ENCODE results near the gene ZNF536. TPM values are rescaled to one million over a fixed set of nuclear protein-coding genes. Genes with fewer than 3 reads are reported as not detected.

The ZNF536 gene
- total RNA-seq, 1 experiment from 2014 or later, result not detected

- Histone ChIP-seq H3K27me3 (ENCODE audit: insufficient read depth, low read length) (no peaks in the 10 kb centered on the region), H2BK20ac (ENCODE audit: low read depth, low read length, poor library complexity, severe bottlenecking) (no peak overlapping the region), H3K4me1 (ENCODE audit: insufficient read depth, low read length) (no peaks in the 10 kb centered on the region), H2BK15ac (ENCODE audit: low read depth, low read length) (no peak overlapping the region), H3K79me1 (ENCODE audit: insufficient read depth, low read depth, low read length, poor library complexity, severe bottlenecking) (no peaks in the 10 kb centered on the region), H4K8ac (replicated peaks; ENCODE audit: insufficient read length, low read depth, low read length) (no peak overlapping the region), H3K27ac (ENCODE audit: insufficient read length, low read depth, low read length) (no peak overlapping the region), H4K91ac (ENCODE audit: insufficient read length, low read depth, low read length) (no peak overlapping the region), H3K23me2 (ENCODE audit: insufficient read length, low read depth, low read length, poor library complexity, severe bottlenecking) (no peaks in the 10 kb centered on the region), H3K9me3 (ENCODE audit: control insufficient read depth, low read depth, low read length) (no peaks in the 10 kb centered on the region), H3K14ac (ENCODE audit: insufficient read depth, low read length) (no peak overlapping the region), H2BK120ac (ENCODE audit: low read depth, low read length, poor library complexity, severe bottlenecking) (no peak overlapping the region), H3K4me2 (ENCODE audit: insufficient read depth, insufficient read length, low read length) (no peak overlapping the region), H4K20me1 (ENCODE audit: control insufficient read depth, insufficient read depth, insufficient read length) (no peaks in the 10 kb centered on the region), H3K23ac (ENCODE audit: insufficient read length, low read depth, low read length) (no peak overlapping the region), H2BK5ac (ENCODE audit: insufficient read length, low read length) (no peak overlapping the region), H3T11ph (ENCODE audit: low read length) (no peak overlapping the region), H3K4ac (ENCODE audit: low read depth, low read length) (no peak overlapping the region), H2AK5ac (ENCODE audit: insufficient read length, low read length) (no peak overlapping the region), H2BK12ac (ENCODE audit: insufficient read length, low read depth, low read length) (no peak overlapping the region), H3K79me2 (ENCODE audit: insufficient read depth, low read length) (no peaks in the 10 kb centered on the region), H2AFZ (ENCODE audit: low read length) (no peak overlapping the region), H3K9ac (ENCODE audit: extremely low read depth, insufficient read length, low read length) (no peak overlapping the region), H3K18ac (ENCODE audit: insufficient read length, low read depth, low read length) (no peak overlapping the region), H4K5ac (ENCODE audit: insufficient read length, low read depth, low read length) (no peak overlapping the region), H3K56ac (ENCODE audit: insufficient read length, low read depth, low read length) (no peak overlapping the region)
- no peaks in the 10 kb centered on the region for H3K4me1 Mint-ChIP-seq
- no CpG with 5 or more reads among the region's 3 CpGs for WGBS (ENCODE audit: extremely low coverage, insufficient read length, low lambda C conversion rate)
- H3K9me3 Mint-ChIP-seq, result no peaks in the 10 kb centered on the region
- H3K4me3 Mint-ChIP-seq, result no peak overlapping the region
- H3K36me3 Mint-ChIP-seq (ENCODE audit: insufficient read depth in 1 of 3, low read depth in 3 of 3), result no peaks in the 10 kb centered on the region
- no peak overlapping the region for H3K27ac Mint-ChIP-seq
- TF ChIP-seq, protein P1, sequence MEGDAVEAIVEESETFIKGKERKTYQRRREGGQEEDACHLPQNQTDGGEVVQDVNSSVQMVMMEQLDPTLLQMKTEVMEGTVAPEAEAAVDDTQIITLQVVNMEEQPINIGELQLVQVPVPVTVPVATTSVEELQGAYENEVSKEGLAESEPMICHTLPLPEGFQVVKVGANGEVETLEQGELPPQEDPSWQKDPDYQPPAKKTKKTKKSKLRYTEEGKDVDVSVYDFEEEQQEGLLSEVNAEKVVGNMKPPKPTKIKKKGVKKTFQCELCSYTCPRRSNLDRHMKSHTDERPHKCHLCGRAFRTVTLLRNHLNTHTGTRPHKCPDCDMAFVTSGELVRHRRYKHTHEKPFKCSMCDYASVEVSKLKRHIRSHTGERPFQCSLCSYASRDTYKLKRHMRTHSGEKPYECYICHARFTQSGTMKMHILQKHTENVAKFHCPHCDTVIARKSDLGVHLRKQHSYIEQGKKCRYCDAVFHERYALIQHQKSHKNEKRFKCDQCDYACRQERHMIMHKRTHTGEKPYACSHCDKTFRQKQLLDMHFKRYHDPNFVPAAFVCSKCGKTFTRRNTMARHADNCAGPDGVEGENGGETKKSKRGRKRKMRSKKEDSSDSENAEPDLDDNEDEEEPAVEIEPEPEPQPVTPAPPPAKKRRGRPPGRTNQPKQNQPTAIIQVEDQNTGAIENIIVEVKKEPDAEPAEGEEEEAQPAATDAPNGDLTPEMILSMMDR (conservative IDR thresholded peaks at IDR 0.05), result no peak
- DNase-seq, result no peak
- H3K27me3 Mint-ChIP-seq (ENCODE audit: low read depth), result peaks cover 4% of the 10 kb centered on the region
Measured at GRCh38 chr19:30605333-30605732, 233.1 kb downstream of the ZNF536 start.

All from H9 (cell line).